ENCODE results near the gene TRPV6.

DNA sequence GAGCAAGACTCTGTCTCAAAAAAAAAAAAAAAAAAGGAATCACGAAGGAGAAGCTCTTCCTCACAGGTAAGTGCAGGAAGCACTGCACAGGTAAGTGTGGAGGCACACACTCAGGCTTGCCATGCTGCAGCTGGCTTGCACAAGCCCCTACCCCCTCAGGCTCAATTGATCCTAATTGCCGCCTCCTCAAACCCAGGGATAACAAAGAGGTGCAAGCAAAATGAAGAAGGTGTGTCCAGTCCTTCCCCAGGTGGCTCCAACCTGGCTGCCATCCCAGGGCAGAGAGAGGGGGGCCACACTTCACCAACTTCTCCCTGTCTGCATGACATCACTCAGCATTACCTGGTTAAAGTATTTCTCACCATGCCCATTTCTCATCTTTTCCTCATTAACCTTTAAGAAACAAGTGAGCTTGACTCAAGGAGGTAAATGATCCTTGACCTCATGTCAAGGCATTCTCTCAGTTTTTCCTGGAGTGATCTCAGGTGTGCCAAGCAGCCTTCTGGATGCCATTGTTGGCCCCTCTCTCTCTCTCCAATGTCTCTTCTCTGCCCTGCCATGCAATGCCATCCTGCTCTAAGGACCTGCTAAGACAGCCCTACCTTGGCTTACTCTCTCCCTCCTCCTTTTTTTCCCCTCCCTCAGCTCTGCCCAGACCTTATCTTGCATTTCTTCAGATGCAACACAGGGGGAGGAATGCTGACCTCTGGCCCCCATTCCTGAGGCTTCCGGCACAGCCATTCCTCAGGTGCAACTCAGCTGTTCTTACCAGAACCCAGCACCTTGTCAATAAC, 13.0 kb upstream of the TRPV6 start:
- TF ChIP-seq POLR2AphosphoS5 (IDR thresholded peaks at IDR 0.05), result no peak
- TF ChIP-seq, protein P1, sequence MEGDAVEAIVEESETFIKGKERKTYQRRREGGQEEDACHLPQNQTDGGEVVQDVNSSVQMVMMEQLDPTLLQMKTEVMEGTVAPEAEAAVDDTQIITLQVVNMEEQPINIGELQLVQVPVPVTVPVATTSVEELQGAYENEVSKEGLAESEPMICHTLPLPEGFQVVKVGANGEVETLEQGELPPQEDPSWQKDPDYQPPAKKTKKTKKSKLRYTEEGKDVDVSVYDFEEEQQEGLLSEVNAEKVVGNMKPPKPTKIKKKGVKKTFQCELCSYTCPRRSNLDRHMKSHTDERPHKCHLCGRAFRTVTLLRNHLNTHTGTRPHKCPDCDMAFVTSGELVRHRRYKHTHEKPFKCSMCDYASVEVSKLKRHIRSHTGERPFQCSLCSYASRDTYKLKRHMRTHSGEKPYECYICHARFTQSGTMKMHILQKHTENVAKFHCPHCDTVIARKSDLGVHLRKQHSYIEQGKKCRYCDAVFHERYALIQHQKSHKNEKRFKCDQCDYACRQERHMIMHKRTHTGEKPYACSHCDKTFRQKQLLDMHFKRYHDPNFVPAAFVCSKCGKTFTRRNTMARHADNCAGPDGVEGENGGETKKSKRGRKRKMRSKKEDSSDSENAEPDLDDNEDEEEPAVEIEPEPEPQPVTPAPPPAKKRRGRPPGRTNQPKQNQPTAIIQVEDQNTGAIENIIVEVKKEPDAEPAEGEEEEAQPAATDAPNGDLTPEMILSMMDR (IDR thresholded peaks at IDR 0.05), result no peak
- no peak for TF ChIP-seq EP300 (IDR thresholded peaks at IDR 0.05)
